LNCaP clone FGC (cell line): Measurements from ENCODE around the gene GMEB1.
"Not testable (repeated sequence)": the region's sequence is repeated elsewhere in the genome, so short reads cannot be mapped to it uniquely, and the experiment has no call there.

Experiments
- DNase-seq: peaks from one replicate; pipeline ENCODE4 v3.0.0-alpha.2; 2011; ENCODE audit warnings: low read depth
- H3K4me3 ChIP-seq: 2 replicates; pipeline ENCODE4 v1.5.1; 2011; ENCODE audit warnings: mild to moderate bottlenecking, low read depth, low read length, control low read depth
- TF ChIP-seq, protein P1 (sequence below): IDR thresholded peaks from 2 replicates; pipeline ENCODE4 v1.5.1; 2012; ENCODE audit warnings: mild to moderate bottlenecking; ENCODE audit not compliant: control insufficient read depth, insufficient read depth; ENCODE audit errors: extremely low read depth

GMEB1 gene

GRCh38 chr1:28680151-28680550, 11.6 kb downstream of the GMEB1 start:
- TF ChIP-seq, protein P1, sequence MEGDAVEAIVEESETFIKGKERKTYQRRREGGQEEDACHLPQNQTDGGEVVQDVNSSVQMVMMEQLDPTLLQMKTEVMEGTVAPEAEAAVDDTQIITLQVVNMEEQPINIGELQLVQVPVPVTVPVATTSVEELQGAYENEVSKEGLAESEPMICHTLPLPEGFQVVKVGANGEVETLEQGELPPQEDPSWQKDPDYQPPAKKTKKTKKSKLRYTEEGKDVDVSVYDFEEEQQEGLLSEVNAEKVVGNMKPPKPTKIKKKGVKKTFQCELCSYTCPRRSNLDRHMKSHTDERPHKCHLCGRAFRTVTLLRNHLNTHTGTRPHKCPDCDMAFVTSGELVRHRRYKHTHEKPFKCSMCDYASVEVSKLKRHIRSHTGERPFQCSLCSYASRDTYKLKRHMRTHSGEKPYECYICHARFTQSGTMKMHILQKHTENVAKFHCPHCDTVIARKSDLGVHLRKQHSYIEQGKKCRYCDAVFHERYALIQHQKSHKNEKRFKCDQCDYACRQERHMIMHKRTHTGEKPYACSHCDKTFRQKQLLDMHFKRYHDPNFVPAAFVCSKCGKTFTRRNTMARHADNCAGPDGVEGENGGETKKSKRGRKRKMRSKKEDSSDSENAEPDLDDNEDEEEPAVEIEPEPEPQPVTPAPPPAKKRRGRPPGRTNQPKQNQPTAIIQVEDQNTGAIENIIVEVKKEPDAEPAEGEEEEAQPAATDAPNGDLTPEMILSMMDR: no peak

DNA sequence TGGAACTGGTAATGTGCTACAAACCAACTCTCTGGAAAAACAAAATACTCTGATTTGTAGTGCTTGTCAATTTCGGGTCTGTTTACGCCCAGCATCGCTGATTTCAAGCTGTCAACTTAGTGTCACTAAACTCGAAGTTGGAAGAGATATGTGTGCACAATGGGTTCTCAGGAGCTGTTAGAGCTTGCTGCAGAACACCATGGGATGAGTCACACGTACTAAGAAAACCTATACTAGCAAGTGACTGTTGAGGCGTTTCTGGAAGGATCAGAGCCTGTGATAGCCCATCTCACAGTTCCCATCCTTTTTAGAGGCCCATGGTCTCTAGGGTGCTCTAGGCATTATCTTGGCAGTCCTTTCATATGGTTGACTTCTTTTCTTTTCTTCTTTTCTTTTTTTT, 14.3 kb downstream of the GMEB1 start:
- H3K4me3 ChIP-seq: no peak overlapping the region
- TF ChIP-seq, protein P1: no peak
- no peak for DNase-seq

More at GRCh38 chr1:28680151-28680550, 11.6 kb downstream of the GMEB1 start:
- no peak for DNase-seq
- H3K4me3 ChIP-seq: no peak overlapping the region

DNA sequence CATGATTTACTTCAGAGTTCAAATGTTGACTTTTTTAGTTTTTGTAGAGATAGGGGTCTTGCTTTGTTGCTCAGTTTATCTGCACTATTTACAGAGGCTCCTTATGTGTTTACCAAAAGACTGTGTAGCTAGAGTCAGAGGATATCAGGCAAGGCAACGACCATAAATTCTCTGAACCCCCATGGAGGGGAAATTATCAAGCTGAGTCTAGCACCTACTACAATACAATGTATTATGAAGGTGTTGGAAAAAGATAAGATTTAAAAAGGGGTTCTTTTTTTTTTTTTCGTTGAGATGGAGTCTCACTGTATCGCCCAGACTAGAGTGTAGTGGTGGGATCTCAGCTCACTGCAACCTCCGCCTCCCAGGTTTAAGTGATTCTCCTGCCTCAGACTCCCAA, 16.4 kb downstream of the GMEB1 start:
- TF ChIP-seq, protein P1: no peak
- H3K4me3 ChIP-seq: no peak overlapping the region
- DNase-seq: no peak

GRCh38 chr1:28691627-28692026, 23.0 kb downstream of the GMEB1 start:
- not testable (repeated sequence) for DNase-seq, H3K4me3 ChIP-seq

DNA sequence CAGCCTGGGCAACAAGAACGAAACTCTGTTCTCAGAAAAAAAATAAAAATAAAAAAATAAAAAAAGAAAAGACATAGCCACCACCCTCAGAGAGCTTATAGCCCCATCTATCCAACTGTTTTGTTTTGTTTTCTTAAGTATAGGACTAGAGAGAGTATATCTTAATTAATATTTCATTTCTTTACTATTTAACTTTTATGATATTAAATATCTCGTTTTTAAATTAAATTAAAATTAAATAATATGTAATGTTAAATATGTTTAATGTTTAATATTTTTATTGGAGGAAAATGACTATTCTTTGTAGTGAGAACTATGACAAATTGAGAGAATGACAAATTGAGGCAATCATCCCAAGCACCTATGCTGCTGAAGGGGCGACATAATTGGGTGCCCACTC, 35.0 kb downstream of the GMEB1 start:
- no peak overlapping the region for H3K4me3 ChIP-seq
- no peak for DNase-seq
- TF ChIP-seq, protein P1: no peak

DNA sequence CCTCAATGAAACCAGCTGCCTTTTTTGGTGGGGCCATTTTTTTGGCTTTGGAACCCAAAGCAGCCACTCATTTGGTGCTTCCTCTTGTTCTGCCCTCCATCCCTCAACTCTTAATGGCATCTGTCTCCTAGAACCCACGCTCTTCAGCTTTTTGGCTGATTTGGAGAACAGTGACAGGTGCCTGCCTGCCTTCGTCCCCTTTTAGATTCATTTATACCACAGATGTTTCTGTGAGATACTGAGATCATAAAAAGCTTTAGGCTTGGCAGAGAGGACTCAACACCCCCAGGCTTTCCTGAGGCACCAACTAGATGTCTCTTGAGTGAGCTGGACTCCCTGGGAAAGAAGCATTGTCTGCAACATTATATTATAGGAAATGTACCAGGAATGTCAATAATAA, 47.8 kb downstream of the GMEB1 start:
- no peak for DNase-seq
- no peak overlapping the region for H3K4me3 ChIP-seq
- TF ChIP-seq, protein P1: no peak

- TF ChIP-seq, protein P1: no peak
- no peak for DNase-seq
- H3K4me3 ChIP-seq: no peak overlapping the region
Measured at GRCh38 chr1:28718166-28718565, 49.6 kb downstream of the GMEB1 start.

GRCh38 chr1:28718586-28719331, 50.2 kb downstream of the GMEB1 start:
- TF ChIP-seq, protein P1: no peak
- no peak for DNase-seq
- no peak overlapping the region for H3K4me3 ChIP-seq
